Spleen (tissue), 7 donors: ENCODE results near the gene HOXB9.

ENCODE experiments used
- CTCF ChIP-seq, 11 experiments: fragments of 200-600 bp in 7 of 11; fragments of 450-650 bp in 4 of 11; sonication (generic) in 4 of 11; IDR thresholded peaks in 8 of 11; conservative IDR thresholded peaks in 3 of 11; 1 replicate in 7 of 11; 2 replicates in 4 of 11; pipeline versions ENCODE4 v1.4.0 to v1.8.0; 2016 to 2021; ENCODE audit warnings: antibody characterized with exemption in 11 of 11, inconsistent platforms in 4 of 11, mild to moderate bottlenecking in 1 of 11
- POLR2A ChIP-seq, 3 donors: fragments of 450-650 bp; IDR thresholded peaks; one replicate each; pipeline ENCODE4 v1.5.1; 2017; ENCODE audit warnings: antibody characterized with exemption in 3 of 3, mild to moderate bottlenecking in 1 of 3
- POLR2AphosphoS5 ChIP-seq, 3 donors: sonication (generic); formaldehyde crosslinking; IDR thresholded peaks; one replicate each; pipeline ENCODE4 v1.5.1; 2017; ENCODE audit warnings: antibody characterized with exemption in 3 of 3
- donor health status: DM: no; HTN: no; CAD: no; lungs with moderate emphysema.
- donor health status: DM: no; HTN: no; CAD: no.
- donor health status: DM: no; HTN: no; CAD: no.

- TF ChIP-seq CTCF (IDR thresholded peaks at IDR 0.05 in 8 of 11, conservative IDR thresholded peaks at IDR 0.05 in 3 of 11) (no peak), POLR2A (IDR thresholded peaks at IDR 0.05) (no peak), POLR2AphosphoS5 (IDR thresholded peaks at IDR 0.05) (no peak)
Observed at GRCh38 chr17:48644159-48644558, 18.0 kb upstream of the HOXB9 start.
